Measurements from ENCODE around the gene LINS1.

DNA sequence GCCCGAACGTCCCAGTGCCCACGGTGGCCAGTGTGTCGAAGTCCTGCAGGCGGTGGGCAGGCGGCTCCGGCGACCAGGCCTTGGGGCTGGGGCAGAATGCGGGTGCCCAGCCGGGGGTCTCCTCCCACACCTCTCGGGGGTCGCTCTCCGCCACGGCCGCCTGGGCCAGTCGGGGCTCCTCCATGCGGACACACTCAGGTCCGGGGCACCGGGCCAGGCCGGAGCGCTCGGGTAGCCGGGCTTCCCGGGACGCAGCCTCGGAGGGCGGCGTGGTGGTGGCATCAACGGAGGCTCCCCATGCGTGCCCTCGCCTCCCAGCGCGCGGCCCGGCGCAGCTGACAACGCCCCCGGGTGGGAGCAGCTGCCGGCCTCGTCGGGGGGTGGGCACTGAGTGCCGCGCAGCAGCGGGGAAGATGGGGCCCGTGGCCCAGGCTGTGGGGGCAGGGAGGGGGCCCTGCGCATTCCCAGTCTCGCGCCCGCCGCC, 43.2 kb downstream of the LINS1 start:
- TF ChIP-seq, protein P1, sequence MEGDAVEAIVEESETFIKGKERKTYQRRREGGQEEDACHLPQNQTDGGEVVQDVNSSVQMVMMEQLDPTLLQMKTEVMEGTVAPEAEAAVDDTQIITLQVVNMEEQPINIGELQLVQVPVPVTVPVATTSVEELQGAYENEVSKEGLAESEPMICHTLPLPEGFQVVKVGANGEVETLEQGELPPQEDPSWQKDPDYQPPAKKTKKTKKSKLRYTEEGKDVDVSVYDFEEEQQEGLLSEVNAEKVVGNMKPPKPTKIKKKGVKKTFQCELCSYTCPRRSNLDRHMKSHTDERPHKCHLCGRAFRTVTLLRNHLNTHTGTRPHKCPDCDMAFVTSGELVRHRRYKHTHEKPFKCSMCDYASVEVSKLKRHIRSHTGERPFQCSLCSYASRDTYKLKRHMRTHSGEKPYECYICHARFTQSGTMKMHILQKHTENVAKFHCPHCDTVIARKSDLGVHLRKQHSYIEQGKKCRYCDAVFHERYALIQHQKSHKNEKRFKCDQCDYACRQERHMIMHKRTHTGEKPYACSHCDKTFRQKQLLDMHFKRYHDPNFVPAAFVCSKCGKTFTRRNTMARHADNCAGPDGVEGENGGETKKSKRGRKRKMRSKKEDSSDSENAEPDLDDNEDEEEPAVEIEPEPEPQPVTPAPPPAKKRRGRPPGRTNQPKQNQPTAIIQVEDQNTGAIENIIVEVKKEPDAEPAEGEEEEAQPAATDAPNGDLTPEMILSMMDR (IDR thresholded peaks at IDR 0.05): no peak
- TF ChIP-seq EZH2 (IDR thresholded peaks at IDR 0.05; ENCODE audit: borderline replicate concordance, insufficient read depth, low read depth, low read length, poor library complexity, severe bottlenecking): no peak
